SK-N-SH treated with all-trans-retinoic acid at 6 μM for 48 hours (cell line): ENCODE results near the gene GCN1.

Experiments used
- ARNTL ChIP-seq: fragments of 450-650 bp; formaldehyde crosslinking; IDR thresholded peaks from 2 replicates; pipeline ENCODE4 v1.5.0; 2020; ENCODE audit warnings: low read depth, mild to moderate bottlenecking, moderate library complexity, borderline replicate concordance
- BACH2 ChIP-seq: fragments of 250-450 bp; sonication (Bioruptor Pico); IDR thresholded peaks from 2 replicates; pipeline ENCODE4 v1.9.0; 2021; ENCODE audit warnings: mild to moderate bottlenecking, borderline replicate concordance
- CSDC2 ChIP-seq: fragments of 250-450 bp; sonication (Bioruptor Pico); IDR thresholded peaks from 2 replicates; pipeline ENCODE4 v1.5.0; 2020; ENCODE audit warnings: mild to moderate bottlenecking, moderate library complexity
- ISL1 ChIP-seq: fragments of 250-450 bp; sonication (Bioruptor Pico); IDR thresholded peaks from 2 replicates; pipeline ENCODE4 v2.1.2; 2022; ENCODE audit warnings: mild to moderate bottlenecking, moderate library complexity
- OSR1 ChIP-seq: fragments of 250-450 bp; sonication (Bioruptor Pico); IDR thresholded peaks from 2 replicates; pipeline ENCODE4 v1.8.0; 2022; ENCODE audit warnings: moderate library complexity, mild to moderate bottlenecking, inconsistent platforms
- RARB ChIP-seq: fragments of 250-450 bp; sonication (Bioruptor Pico); IDR thresholded peaks from 2 replicates; pipeline ENCODE4 v1.8.0; 2021; ENCODE audit warnings: mild to moderate bottlenecking, moderate library complexity
- ZC3H10 ChIP-seq: fragments of 250-450 bp; sonication (Bioruptor Pico); IDR thresholded peaks from 2 replicates; pipeline ENCODE4 v1.5.1; 2021; ENCODE audit warnings: mild to moderate bottlenecking, moderate library complexity
- ZFP3 ChIP-seq: fragments of 250-450 bp; sonication (Bioruptor Pico); IDR thresholded peaks from 2 replicates; pipeline ENCODE4 v1.5.0; 2020; ENCODE audit warnings: mild to moderate bottlenecking, moderate library complexity
- ZFP30 ChIP-seq: fragments of 450-650 bp; formaldehyde crosslinking; IDR thresholded peaks from 2 replicates; pipeline ENCODE4 v1.5.0; 2022; ENCODE audit warnings: mild to moderate bottlenecking, moderate library complexity
- ZNF70 ChIP-seq: fragments of 450-650 bp; formaldehyde crosslinking; IDR thresholded peaks from 2 replicates; pipeline ENCODE4 v1.5.0; 2020; ENCODE audit warnings: mild to moderate bottlenecking, moderate library complexity
- TF ChIP-seq, protein P1 (sequence below): fragments of 250-450 bp; sonication (Bioruptor Pico); IDR thresholded peaks from 2 replicates; pipeline ENCODE4 v1.5.1; 2020; ENCODE audit warnings: low read depth, mild to moderate bottlenecking, moderate library complexity
- TF ChIP-seq, protein P2 (sequence below): fragments of 250-450 bp; sonication (Bioruptor Pico); IDR thresholded peaks from 2 replicates; pipeline ENCODE4 v1.8.0; 2021; ENCODE audit warnings: low read depth, mild to moderate bottlenecking, moderate library complexity, borderline replicate concordance

DNA sequence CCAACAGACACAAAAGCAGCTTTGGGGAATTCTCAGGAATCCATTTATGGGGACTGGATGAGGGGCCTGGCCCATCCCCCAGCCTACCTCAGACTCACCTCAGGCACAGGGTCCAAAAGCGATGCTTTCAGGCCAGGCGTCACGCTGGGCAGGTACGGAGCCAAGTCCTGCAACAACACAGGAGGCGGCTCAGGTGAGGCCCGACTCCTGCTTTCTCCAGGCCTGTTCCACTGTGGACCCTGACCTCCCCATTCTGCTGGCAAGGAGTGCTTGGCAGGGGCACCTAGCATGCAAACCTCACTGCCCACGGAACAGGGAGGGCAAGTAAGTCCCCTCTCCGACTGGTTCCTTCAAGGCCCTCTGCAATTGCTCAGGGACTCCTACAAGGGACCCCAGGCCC lies 49.4 kb downstream of the GCN1 start:
- TF ChIP-seq ARNTL (CRISPR knock-in tag): no peak
- no peak for TF ChIP-seq ZFP30 (CRISPR knock-in tag)
- TF ChIP-seq ISL1 (CRISPR knock-in tag): no peak
- no peak for TF ChIP-seq ZNF70 (CRISPR knock-in tag)
- TF ChIP-seq, protein P1, sequence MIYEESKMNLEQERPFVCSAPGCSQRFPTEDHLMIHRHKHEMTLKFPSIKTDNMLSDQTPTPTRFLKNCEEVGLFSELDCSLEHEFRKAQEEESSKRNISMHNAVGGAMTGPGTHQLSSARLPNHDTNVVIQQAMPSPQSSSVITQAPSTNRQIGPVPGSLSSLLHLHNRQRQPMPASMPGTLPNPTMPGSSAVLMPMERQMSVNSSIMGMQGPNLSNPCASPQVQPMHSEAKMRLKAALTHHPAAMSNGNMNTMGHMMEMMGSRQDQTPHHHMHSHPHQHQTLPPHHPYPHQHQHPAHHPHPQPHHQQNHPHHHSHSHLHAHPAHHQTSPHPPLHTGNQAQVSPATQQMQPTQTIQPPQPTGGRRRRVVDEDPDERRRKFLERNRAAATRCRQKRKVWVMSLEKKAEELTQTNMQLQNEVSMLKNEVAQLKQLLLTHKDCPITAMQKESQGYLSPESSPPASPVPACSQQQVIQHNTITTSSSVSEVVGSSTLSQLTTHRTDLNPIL (CRISPR knock-in tag): no peak
- no peak for TF ChIP-seq BACH2 (CRISPR knock-in tag)
- TF ChIP-seq, protein P2, sequence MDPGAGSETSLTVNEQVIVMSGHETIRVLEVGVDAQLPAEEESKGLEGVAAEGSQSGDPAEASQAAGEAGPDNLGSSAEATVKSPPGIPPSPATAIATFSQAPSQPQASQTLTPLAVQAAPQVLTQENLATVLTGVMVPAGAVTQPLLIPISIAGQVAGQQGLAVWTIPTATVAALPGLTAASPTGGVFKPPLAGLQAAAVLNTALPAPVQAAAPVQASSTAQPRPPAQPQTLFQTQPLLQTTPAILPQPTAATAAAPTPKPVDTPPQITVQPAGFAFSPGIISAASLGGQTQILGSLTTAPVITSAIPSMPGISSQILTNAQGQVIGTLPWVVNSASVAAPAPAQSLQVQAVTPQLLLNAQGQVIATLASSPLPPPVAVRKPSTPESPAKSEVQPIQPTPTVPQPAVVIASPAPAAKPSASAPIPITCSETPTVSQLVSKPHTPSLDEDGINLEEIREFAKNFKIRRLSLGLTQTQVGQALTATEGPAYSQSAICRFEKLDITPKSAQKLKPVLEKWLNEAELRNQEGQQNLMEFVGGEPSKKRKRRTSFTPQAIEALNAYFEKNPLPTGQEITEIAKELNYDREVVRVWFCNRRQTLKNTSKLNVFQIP: no peak
- no peak for TF ChIP-seq OSR1 (CRISPR knock-in tag)
- no peak for TF ChIP-seq RARB (CRISPR knock-in tag)
- no peak for TF ChIP-seq ZFP3
- no peak for TF ChIP-seq CSDC2 (CRISPR knock-in tag)
- TF ChIP-seq ZC3H10: no peak
